Measurements from ENCODE around the gene HEYL. TPM values are rescaled to one million over a fixed set of nuclear protein-coding genes. Genes with fewer than 3 reads are reported as not detected.

Gene HEYL
- total and polyA plus RNA-seq, 7 donors: 0.92 to 14.7 (median 2.5) TPM

GRCh38 chr1:39653546-39654031, 14.1 kb upstream of the HEYL start:
- peaks cover 0 to 11% (median 3%) of the 10 kb centered on the region in 4 donors for H3K4me1 ChIP-seq
- peak; percentile 93 for DNase-seq
- H3K9me3 ChIP-seq: no peaks in the 10 kb centered on the region
- H3K4me3 ChIP-seq: no peak overlapping the region
- H3K36me3 ChIP-seq: no peaks in the 10 kb centered on the region
- intact Hi-C loops (cut with DNase I): loop anchor here (1.0 to 5.0 kb wide), 2 partner anchors 47 to 69 kb away; no protein-coding TSS in a partner anchor
- TF ChIP-seq, protein P1, sequence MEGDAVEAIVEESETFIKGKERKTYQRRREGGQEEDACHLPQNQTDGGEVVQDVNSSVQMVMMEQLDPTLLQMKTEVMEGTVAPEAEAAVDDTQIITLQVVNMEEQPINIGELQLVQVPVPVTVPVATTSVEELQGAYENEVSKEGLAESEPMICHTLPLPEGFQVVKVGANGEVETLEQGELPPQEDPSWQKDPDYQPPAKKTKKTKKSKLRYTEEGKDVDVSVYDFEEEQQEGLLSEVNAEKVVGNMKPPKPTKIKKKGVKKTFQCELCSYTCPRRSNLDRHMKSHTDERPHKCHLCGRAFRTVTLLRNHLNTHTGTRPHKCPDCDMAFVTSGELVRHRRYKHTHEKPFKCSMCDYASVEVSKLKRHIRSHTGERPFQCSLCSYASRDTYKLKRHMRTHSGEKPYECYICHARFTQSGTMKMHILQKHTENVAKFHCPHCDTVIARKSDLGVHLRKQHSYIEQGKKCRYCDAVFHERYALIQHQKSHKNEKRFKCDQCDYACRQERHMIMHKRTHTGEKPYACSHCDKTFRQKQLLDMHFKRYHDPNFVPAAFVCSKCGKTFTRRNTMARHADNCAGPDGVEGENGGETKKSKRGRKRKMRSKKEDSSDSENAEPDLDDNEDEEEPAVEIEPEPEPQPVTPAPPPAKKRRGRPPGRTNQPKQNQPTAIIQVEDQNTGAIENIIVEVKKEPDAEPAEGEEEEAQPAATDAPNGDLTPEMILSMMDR (IDR thresholded peaks at IDR 0.05): peak; percentile 74 to 93 (median 85)
- TF ChIP-seq POLR2A (IDR thresholded peaks at IDR 0.05) (no peak), POLR2AphosphoS5 (IDR thresholded peaks at IDR 0.05) (no peak), EP300 (IDR thresholded peaks at IDR 0.05) (no peak)
- peaks cover 0 to 6% (median 0%) of the 10 kb centered on the region in 3 donors for H3K27me3 ChIP-seq
- no peak overlapping the region for H3K27ac ChIP-seq
- WGBS, 2 donors: 4 to 7% methylated on average over 8 of the region's 8 CpGs

GRCh38 chr1:39652554-39652953, 13.1 kb upstream of the HEYL start:
- H3K27me3 ChIP-seq: peaks cover 0 to 6% (median 0%) of the 10 kb centered on the region in 3 donors
- no peak overlapping the region for H3K27ac ChIP-seq
- H3K4me1 ChIP-seq: peaks cover 0 to 14% (median 3%) of the 10 kb centered on the region in 4 donors
- no peaks in the 10 kb centered on the region for H3K36me3 ChIP-seq
- H3K9me3 ChIP-seq: no peaks in the 10 kb centered on the region
- no peak overlapping the region for H3K4me3 ChIP-seq
- WGBS, 2 donors: 95 to 96% methylated on average over 2 of the region's 2 CpGs
- no peak for DNase-seq
- TF ChIP-seq EP300 (IDR thresholded peaks at IDR 0.05): no peak
- no peak for TF ChIP-seq POLR2A (IDR thresholded peaks at IDR 0.05)
- TF ChIP-seq, protein P1 (IDR thresholded peaks at IDR 0.05): no peak
- no peak for TF ChIP-seq POLR2AphosphoS5 (IDR thresholded peaks at IDR 0.05)
- intact Hi-C loops (cut with DNase I): loop anchor here (5.0 kb wide), 1 partner anchor 70 kb away; no protein-coding TSS in a partner anchor

DNA sequence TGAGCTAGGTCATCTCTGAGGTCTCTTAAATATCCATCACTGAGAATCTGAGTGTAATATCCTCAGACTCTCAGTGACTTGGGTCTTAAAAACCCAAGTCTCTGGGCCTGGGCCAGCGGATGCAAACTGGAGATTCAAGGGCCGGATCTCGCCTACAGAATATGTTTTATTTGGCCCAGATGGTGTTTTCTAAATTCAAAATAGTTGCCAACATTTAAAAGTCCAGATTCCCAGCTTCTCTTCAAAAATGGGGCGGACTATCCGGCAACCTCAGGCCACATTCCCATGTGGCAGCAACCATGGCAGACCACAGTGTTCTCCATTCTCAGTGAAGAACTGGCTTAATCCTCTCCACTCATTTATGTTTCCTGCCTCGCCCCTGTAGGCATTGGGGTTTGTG, 12.7 kb upstream of the HEYL start:
- H3K27ac ChIP-seq: no peak overlapping the region
- WGBS, 2 donors: 87 to 92% methylated on average over 6 of the region's 6 CpGs

DNA sequence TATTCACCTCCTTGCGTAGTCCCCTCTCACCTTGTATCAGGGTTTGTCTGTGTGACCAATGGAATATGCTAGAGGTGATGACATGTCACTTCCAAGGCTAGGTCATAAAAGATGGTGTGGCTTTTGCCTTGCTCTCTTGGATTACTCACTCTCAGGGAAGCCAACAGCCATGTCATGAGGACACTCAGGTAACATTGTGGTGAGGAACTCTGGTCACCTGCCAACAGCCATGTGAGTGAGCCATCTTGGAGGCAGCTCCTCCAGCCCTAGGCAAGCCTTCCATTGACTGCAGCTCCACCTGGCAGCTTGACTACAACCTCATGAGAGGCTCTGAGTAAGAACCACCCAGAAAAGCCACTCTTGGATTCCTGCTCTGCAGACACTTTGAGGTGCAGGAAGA, 11.0 kb upstream of the HEYL start:
- no peak for DNase-seq
- intact Hi-C loops (cut with DNase I): loop anchor here (5.0 kb wide), 1 partner anchor 72 kb away; no protein-coding TSS in a partner anchor
- no peak overlapping the region for H3K4me3 ChIP-seq
- WGBS, 2 donors: 94 to 95% methylated on average over 1 of the region's 1 CpG
- H3K27ac ChIP-seq: no peak overlapping the region
- peaks cover 0 to 26% (median 6%) of the 10 kb centered on the region in 4 donors for H3K4me1 ChIP-seq
- no peak for TF ChIP-seq POLR2AphosphoS5 (IDR thresholded peaks at IDR 0.05)
- TF ChIP-seq POLR2A (IDR thresholded peaks at IDR 0.05): no peak
- TF ChIP-seq, protein P1 (IDR thresholded peaks at IDR 0.05): no peak
- no peak for TF ChIP-seq EP300 (IDR thresholded peaks at IDR 0.05)
- no peaks in the 10 kb centered on the region for H3K36me3 ChIP-seq
- no peaks in the 10 kb centered on the region for H3K9me3 ChIP-seq
- peaks cover 0 to 6% (median 0%) of the 10 kb centered on the region in 3 donors for H3K27me3 ChIP-seq

More for the DNA sequence above, 12.7 kb upstream of the HEYL start:
- H3K4me3 ChIP-seq: no peak overlapping the region
- H3K36me3 ChIP-seq: no peaks in the 10 kb centered on the region
- peaks cover 0 to 6% (median 0%) of the 10 kb centered on the region in 3 donors for H3K27me3 ChIP-seq
- no peak for DNase-seq
- no peaks in the 10 kb centered on the region for H3K9me3 ChIP-seq
- TF ChIP-seq POLR2AphosphoS5 (IDR thresholded peaks at IDR 0.05) (no peak), POLR2A (IDR thresholded peaks at IDR 0.05) (no peak)
- TF ChIP-seq, protein P1 (IDR thresholded peaks at IDR 0.05): no peak
- intact Hi-C loops (cut with DNase I): loop anchor here (5.0 kb wide), 1 partner anchor 70 kb away; no protein-coding TSS in a partner anchor
- H3K4me1 ChIP-seq: peaks cover 0 to 18% (median 3%) of the 10 kb centered on the region in 4 donors

Data from sigmoid colon (tissue), 7 donors.